Psoas muscle (tissue), 8 donors: ENCODE results near the gene GALNT12. TPM values are rescaled to one million over a fixed set of nuclear protein-coding genes. Genes with fewer than 3 reads are reported as not detected.

Experiments
- ATAC-seq, 4 donors: fragments of 200-7000 bp; cut with Tn5 transposase; one replicate each; pipeline ENCODE4 v1.9.1; 2020; ENCODE audit warnings: moderate library complexity in 3 of 4, mild to moderate bottlenecking in 2 of 4
- DNase-seq, 2 donors: peaks; one replicate each; pipeline ENCODE4 v3.0.0-alpha.2; 2020
- H3K27ac ChIP-seq: fragments of 200-600 bp; one replicate; pipeline ENCODE4 v1.8.0; 2022
- H3K27me3 ChIP-seq, 3 donors: fragments of 200-600 bp in 1 of 3; one replicate each; pipeline versions ENCODE4 v1.6.1 to v1.8.0; 2013 to 2022; ENCODE audit warnings: low read length in 2 of 3, mild to moderate bottlenecking in 2 of 3, moderate library complexity in 1 of 3; ENCODE audit not compliant: insufficient read depth in 3 of 3
- H3K36me3 ChIP-seq, 2 donors: fragments of 200-600 bp in 1 of 2; one replicate each; pipeline versions ENCODE4 v1.6.1 to v1.8.0; 2013 to 2022; ENCODE audit warnings: low read depth in 1 of 2, mild to moderate bottlenecking in 1 of 2, moderate library complexity in 1 of 2; ENCODE audit not compliant: insufficient read depth in 1 of 2
- H3K4me1 ChIP-seq: fragments of 200-600 bp; one replicate; pipeline ENCODE4 v1.8.0; 2022
- H3K4me3 ChIP-seq: fragments of 200-600 bp; one replicate; pipeline ENCODE4 v1.8.0; 2022; ENCODE audit warnings: mild to moderate bottlenecking
- H3K9me3 ChIP-seq: fragments of 200-600 bp; one replicate; pipeline ENCODE4 v1.8.0; 2022
- CTCF ChIP-seq: fragments of 200-600 bp; IDR thresholded peaks from one replicate; pipeline ENCODE4 v1.8.0; 2022; ENCODE audit warnings: antibody characterized with exemption
- WGBS, 3 donors: extraction: QIAGEN DNeasy Blood & Tissue Kit; methylation state at CpG; one replicate each; pipeline versions ENCODE4 v1.1.6 to v1.1.7; 2013; 5-methylcytosine and 5-hydroxymethylcytosine counted together
- intact Hi-C, 2 donors: fragments of 100-400 bp; cut with DNase I; formaldehyde crosslinking; loops; one replicate each; pipeline versions ENCODE4 v1.11.0 to v1.14.2; 2022
- polyA plus RNA-seq, 3 donors: library from polyadenylated mRNA; stranded (reverse); fragments of 200-250 nt; gene quantifications; one replicate each; pipeline ENCODE4 v1.2.3, GENCODE V29; 2013
- total RNA-seq, 4 donors: library from RNA; stranded (reverse); fragmentation: NEBNext Ultra II Directional in 2 of 4; extraction: Animal tissue kit (Norgen Biotek cat#: 25700) in 2 of 4; gene quantifications; one replicate each; pipeline versions ENCODE4 v1.2.1 to v1.2.4, GENCODE V29; 2021 to 2023
- donor health status: healthy with polysubstance abuse.
- donor health status: DM: no; HTN: no; CAD: no; lungs with moderate emphysema.
- donor health status: Bipolar disorder and iron deficiency.
- donor health status: healthy.
- donor health status: DM: yes; HTN: yes; CAD: no.
- donor health status: DM: no; HTN: no; CAD: no.
- donor health status: DM: no; HTN: no; CAD: no.
- donor health status: DM: yes; HTN: yes; CAD: no.

GALNT12 gene
- total and polyA plus RNA-seq, 7 donors: 0.12 to 0.32 (median 0.28) TPM; not detected in 1

DNA sequence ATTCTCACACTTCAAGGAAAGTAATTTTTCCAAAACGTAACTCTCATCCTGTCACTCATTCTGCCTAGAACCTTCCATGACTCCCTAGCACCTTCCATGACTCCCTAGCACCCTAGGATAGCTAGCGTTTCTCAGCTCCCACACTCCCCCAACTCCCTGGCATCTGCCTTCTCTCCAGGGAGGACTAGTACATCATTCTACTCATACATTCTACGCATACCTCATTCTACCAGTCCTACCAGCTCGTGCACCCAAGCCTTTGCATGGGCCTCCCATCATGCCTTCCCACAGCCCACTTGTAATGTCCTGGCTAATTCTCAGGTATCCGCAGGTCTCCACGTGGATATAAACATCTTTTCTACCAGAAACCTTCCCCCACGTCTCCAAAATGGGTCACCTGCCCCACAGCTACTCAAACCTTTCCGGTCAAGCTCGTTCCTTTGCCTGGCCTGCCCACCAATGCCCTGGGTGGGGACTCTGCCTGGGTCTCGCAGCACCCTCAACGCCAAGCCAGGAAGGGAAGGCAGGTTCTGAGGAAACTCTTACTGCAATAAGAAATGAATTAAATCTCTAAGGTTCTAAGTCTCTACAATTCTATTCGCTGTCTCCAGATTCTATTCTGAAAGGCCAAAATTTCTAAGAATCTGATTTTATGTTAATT lies 12.0 kb upstream of the GALNT12 start:
- 60 to 73% (median 63%) methylated on average over 12 of the region's 12 CpGs for WGBS, 3 donors
- intact Hi-C loops: no loop called here
- Histone ChIP-seq H3K4me1 (peaks cover 11% of the 10 kb centered on the region), H3K27me3 (peaks cover 0 to 2% (median 0%) of the 10 kb centered on the region in 3 donors), H3K4me3 (peak overlapping the region; percentile 88), H3K9me3 (no peaks in the 10 kb centered on the region), H3K27ac (peak overlapping the region; percentile 71), H3K36me3 (no peaks in the 10 kb centered on the region)
- no peak for DNase-seq
- no peak for TF ChIP-seq CTCF
- no peak for ATAC-seq

- Histone ChIP-seq H3K4me1 (peaks cover 11% of the 10 kb centered on the region), H3K27me3 (peaks cover 0 to 2% (median 0%) of the 10 kb centered on the region in 3 donors), H3K27ac (peak overlapping the region; percentile 71), H3K4me3 (peak overlapping the region; percentile 88), H3K9me3 (no peaks in the 10 kb centered on the region), H3K36me3 (no peaks in the 10 kb centered on the region)
- intact Hi-C loops: no loop called here
- no peak for TF ChIP-seq CTCF
- 0 to 1% (median 0%) methylated on average over 35 to 48 of the region's 48 CpGs for WGBS, 3 donors
- DNase-seq (peak; percentile 51 to 63), ATAC-seq (peak in 3 of 4 donors; percentile 15 to 31 (median 28))
Observed at GRCh38 chr9:98795970-98796363, 11.5 kb upstream of the GALNT12 start.

GRCh38 chr9:98796364-98797101 lies 10.9 kb upstream of the GALNT12 start, which contains the start of gene ANKS6:
Gene ANKS6 (minus strand): TSS chr9:98796555. CDS start chr9:98796491, 64 bp downstream.
- H3K27me3 ChIP-seq: peaks cover 0 to 2% (median 0%) of the 10 kb centered on the region in 3 donors
- H3K27ac ChIP-seq: peak within 1 kb of the TSS; percentile 71
- peak; percentile 68 for TF ChIP-seq CTCF
- DNase-seq: peak; percentile 87 to 91
- no peaks in the 10 kb centered on the region for H3K9me3 ChIP-seq
- peaks cover 11% of the 10 kb centered on the region for H3K4me1 ChIP-seq
- ATAC-seq: peak; percentile 96 to 98 (median 98)
- intact Hi-C loops: no loop called here
- H3K4me3 ChIP-seq: peak within 1 kb of the TSS; percentile 88
- no peaks in the 10 kb centered on the region for H3K36me3 ChIP-seq
- 3 to 8% (median 5%) methylated on average over 49 to 86 of the region's 86 CpGs for WGBS, 3 donors

DNA sequence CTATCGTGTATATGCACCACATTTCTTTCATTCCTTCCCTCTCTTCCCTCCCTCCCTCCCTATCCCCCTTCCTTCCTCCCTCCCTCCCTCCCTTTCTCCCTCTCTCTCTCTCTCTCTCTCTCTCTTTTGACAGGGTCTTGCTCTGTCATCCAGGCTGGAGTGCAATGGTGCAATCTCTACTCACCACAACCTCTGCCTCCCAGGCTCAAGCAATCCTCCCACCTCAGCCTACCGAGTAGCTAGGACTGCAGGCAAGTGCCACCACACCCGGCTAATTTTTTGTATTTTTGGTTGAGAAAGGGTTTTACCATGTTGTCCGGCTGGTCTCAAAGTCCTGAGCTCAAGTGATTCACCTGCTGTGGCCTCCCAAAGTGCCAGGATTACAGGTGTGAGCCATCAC lies 10.0 kb upstream of the GALNT12 start:
- WGBS, 3 donors: 83 to 91% (median 85%) methylated on average over 4 of the region's 4 CpGs
- Histone ChIP-seq H3K36me3 (no peaks in the 10 kb centered on the region), H3K4me3 (no peak overlapping the region), H3K27me3 (peaks cover 0 to 2% (median 0%) of the 10 kb centered on the region in 3 donors), H3K27ac (no peak overlapping the region), H3K4me1 (peaks cover 11% of the 10 kb centered on the region), H3K9me3 (no peaks in the 10 kb centered on the region)
- no peak for TF ChIP-seq CTCF
- intact Hi-C loops: no loop called here
- ATAC-seq: no peak
- no peak for DNase-seq
